T47D (cell line): Measurements from ENCODE around the gene CCDC71L.
"Not testable (repeated sequence)": the region's sequence is repeated elsewhere in the genome, so short reads cannot be mapped to it uniquely, and the experiment has no call there.

Experiments
- DNase-seq, 2 experiments: peaks; one replicate each; pipeline versions ENCODE4 v3.0.0 to v3.0.0-alpha.2; 2011 to 2012; ENCODE audit warnings: low read depth in 1 of 2, low spot score in 1 of 2
- JUND ChIP-seq: IDR thresholded peaks from 2 replicates; pipeline ENCODE4 v1.6.1; 2012; ENCODE audit warnings: low read depth
- in situ Hi-C: cut with HindIII; loops from 2 replicates; pipeline ENCODE4 v1.10.0; 2016; ENCODE audit warnings: low sequenced_read_pairs, low pct_unique_long_range_greater_than_20kb

CCDC71L gene

DNA sequence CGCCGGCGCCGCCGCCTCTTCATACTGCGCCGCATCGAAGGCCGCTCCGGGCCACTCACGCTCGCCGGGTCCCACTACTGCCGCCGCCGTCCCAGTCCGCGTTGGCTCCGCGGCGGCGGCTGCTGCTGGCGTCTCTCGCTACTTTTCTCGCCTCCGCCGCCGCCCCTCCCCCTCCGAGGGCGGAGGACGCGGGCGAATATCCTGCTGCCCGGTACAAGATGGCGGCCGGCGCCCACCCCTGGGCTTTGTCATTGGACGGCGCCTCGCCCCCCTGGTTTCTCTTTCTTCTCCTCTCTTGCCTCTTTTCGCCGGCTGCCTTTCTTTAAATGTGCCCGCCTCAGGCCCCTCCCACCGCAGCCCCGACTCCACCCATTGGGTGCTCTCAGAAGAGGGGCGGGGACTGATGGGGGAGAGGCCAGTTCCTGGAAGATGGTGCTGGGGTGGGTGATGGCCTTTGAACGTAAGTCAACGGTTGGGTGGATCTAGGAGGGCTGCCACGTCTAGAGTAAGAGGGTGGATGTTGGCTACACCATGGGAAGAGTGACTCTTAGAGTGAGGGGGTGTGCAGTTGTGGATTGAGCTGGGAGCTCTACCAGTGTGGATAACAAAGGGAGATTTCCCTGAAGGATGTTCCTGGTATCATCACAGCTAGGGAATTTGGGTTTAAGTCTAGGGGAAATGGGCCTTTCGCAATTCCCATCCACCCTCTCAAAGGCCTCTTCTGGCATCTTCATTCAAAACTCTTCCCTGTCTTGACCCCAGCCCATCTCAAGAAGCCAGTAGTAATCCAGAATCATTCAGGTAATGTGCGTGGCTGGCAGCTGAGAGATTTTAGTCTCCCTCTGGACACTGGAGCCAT is at the start of gene CCDC71L:
Gene CCDC71L (minus strand): TSS at position 297 of the 859 bp plus-strand sequence. CDS start 262 bp downstream, at position 35.
- TF ChIP-seq JUND, result no peak
- in situ Hi-C loops, result no loop called here
- peak; percentile 84 to 94 for DNase-seq

DNA sequence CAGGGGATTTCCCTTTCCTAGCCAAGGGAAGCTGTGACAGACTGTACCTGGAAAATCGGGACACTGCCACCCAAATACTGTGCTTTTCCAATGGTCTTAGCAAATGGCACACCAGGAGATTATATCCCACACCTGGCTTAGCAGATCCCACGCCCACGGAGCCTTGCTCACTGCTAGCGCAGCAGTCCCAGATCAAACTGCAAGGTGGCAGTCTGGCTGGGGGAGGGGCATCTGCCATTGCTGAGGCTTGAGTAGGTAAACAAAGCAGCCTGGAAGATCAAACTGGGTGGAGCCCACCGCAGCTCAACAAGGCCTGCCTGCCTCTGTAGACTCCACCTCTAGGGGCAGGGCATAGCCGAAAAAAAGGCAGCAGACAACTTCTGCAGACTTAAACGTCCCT is 48.6 kb upstream of the CCDC71L start:
- DNase-seq, in situ Hi-C loops: not testable (repeated sequence)

DNA sequence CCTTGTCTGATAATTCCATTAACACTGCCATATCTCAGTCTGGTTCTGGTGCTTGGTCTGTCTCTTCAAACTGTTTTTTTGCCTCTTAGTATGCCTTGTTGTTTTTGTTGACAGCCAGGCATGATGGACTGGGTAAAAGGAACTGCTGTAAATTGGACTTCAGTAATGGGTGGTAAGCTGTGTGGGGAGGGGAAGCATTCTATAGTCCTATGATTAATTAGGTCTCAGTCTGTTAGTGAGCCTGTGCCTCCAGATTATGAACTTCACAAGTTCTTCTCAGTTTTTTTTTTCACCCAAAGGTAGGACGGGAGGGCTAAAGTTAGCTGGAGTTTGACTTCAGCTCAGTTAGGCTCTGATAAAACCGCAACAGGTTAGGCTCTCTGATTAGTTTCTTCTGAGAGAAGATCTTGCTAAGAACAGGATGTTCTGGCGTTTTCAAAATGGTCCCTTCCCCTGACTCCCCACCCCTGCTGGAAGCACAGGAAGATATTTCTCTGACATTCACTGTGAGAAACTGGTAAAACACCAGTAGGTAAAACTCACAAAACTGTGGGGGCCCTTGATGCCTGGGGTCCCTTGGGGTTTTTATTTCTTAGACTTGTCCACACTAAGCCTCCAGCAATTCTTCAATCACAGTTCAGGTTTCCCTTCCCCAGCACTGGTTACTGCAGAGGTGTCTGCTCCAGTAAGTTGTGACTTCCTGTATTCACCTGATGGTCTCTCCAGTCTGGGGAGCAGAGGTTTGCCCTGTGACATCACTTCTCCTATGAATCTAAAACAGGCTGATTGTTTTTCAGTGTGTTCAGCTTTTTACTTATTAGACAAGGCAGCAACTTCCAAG is 43.3 kb upstream of the CCDC71L start:
- no peak for DNase-seq
- TF ChIP-seq JUND, result no peak
- in situ Hi-C loops, result no loop called here

DNA sequence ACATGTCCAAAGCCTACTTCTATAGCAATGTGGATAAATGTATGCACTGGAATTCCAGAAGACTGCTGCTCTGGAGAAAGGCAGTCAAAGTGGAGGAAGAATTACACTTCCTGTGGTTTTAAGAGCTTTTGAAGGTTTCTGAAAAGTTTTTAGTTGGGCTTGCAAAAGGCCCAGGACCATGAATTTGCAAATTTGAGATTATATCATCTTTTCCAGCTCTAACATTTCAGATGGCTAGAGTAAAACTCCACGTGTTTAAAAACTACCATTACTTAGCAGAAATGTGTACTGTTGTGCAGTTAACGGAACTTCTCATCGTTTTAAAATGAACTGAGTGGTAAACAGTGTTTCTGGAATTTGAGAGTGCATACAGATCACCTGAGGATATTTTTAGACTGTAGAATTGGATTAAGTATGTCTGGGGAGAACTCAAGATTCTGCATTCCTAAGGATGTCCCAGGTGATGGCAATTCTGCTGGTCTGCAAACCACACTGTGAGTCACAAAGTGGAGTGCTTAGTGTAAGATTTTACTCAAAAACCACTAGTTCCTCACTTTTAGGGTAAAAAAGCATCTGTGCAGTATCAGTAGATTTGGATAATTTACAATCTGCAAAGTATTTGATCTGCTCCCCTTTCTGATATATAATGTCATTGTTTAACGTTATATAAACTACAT is 32.9 kb upstream of the CCDC71L start:
- no peak for TF ChIP-seq JUND
- no peak for DNase-seq
- in situ Hi-C loops, result no loop called here

DNA sequence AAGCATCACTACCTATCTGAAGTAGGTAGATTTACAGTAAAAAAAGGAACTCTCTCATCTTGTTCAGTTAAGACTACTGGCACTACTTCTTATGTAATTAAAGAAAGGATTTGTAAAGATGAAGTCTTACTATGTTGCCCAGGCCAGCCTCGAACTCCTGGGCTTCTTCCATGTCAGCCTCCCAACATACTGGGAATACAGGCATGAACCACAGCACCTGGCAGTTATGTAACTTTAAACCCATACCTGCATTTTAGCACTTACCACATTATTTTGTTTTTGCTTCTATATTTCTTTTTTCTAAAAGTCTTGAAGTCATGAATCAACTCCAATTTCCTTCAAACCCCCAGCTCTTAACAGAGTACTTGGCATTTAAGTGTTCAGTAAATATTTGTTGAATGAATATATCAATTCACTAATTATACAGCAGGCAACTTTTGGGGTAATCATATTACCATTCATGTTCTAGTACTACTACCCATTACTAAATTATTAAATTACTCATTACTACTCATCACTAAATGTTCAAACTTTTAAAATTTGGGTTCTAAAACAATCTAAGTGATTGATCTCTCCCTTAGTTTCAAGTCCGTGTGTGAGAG is 31.6 kb upstream of the CCDC71L start:
- TF ChIP-seq JUND, result no peak
- no peak for DNase-seq
- in situ Hi-C loops, result no loop called here

DNA sequence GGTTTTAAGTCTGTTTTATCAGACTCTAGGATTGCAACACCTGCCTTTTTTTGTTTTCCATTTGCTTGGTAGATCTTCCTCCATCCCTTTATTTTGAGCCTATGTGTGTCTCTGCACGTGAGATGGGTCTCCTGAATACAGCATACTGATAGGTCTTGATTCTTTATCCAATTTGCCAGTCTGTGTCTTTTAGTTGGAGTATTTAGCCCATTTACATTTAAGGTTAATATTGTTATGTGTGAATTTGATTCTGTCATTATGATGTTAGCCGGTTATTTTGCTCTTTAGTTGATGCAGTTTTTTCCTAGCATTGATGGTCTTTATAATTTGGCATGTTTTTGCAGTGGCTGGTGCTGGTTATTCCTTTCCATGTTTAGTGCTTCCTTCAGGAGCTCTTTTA is 27.2 kb upstream of the CCDC71L start:
- DNase-seq, in situ Hi-C loops: not testable (repeated sequence)

DNA sequence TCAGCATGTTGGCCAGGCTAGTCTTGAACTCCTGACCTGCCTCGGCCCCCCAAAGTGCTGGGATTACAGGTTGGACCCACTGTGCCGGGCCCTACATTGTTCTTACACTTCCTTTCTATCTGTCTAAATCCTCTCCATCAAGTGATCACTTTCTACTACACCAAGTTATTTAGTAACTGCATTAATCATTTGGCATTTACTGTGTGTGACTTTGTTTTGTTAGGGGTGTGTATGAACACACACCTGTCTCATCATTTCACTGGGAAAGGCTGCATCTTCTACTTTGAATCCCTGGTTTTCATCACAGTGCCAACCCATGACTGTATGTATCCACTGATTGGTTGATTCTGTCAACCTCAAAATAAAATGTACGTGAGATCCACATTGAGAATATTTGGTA is 23.0 kb upstream of the CCDC71L start:
- in situ Hi-C loops, result no loop called here
- TF ChIP-seq JUND, result no peak
- DNase-seq, result no peak

DNA sequence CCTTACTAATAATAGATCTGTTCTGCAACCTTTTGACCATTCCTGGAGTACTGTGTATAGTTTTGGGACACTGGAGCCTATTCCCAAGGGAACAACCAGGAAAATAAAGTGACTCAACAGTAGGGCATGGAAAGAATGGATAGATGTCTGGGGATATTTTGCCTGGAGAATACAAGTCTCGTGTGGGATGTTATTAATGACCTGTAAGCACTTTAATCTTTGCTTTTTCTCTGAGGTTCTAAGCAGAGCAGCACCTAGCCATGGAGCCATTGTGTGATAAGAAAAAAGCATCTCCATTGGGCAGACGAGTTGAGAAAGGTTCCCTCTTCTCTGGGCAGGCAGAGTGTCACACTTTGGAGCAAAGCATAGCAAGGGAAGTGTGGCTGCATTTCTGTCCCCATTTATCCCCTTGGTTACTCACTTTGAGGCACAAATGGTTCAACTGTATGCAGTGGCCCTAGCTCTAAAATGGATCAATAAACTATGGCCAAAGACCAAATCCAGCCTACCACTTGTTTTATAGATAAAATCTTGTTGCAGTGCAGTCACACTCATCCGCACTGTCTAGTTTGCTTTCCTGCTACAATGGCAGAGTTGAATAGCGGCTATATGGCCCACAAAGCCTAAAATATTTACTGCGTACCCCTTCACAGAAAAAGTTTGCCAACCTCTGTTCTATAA is 21.0 kb upstream of the CCDC71L start:
- no peak for TF ChIP-seq JUND
- in situ Hi-C loops, result no loop called here
- no peak for DNase-seq

DNA sequence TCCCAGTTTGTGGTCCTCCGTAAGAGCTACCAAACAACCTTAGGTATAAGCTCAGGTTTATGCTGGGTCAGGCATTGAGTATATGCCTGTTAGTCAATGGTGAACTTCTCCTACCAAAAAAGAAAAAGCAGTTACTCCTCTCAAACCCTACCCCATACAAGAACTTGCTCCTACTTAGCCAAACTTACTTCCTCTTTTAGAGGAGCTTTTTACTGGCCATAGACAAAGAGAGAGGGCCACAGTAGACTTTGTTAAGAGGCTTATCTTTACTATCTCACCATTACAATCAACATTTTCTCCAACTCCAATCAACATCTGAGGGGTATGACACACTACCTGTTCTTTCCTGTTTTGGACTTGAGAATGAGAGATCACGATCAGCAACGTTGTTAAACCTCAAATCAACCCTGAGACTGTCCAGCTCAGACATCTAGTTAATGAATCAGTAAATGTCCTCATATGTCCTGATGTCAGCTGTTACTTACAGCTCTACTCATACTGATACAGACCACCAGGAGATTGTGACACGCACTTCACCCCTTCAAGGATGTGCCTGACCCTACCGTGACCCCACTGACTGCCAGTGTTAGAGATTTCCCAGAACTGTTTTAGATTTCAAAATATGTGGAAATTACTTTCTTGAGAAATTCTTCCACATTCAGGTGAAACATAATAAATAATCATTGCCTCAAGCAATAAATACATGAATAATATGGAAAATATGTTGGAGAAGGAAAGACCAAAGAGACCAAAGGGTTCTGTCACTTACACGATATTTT is 18.4 kb upstream of the CCDC71L start:
- DNase-seq, result no peak
- in situ Hi-C loops, result no loop called here
- no peak for TF ChIP-seq JUND

DNA sequence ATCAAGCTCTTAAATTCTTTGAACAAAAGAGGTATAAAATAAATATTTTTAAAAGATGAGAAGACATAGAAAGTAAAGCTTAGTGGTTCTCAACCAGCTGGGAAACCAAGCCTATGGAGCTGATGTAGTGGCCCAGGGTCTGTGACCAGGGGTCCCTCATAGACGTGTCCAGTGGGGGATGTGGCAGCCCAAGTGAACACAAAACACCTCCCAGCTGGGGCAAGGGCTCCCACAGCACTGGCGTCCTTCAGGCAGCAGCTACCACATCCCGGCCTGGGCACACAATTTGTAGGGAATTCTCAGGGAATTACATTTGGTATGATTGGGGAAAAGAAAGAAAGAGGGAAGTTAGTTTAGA is 17.8 kb upstream of the CCDC71L start:
- in situ Hi-C loops, result no loop called here
- DNase-seq, result no peak
- TF ChIP-seq JUND, result no peak

DNA sequence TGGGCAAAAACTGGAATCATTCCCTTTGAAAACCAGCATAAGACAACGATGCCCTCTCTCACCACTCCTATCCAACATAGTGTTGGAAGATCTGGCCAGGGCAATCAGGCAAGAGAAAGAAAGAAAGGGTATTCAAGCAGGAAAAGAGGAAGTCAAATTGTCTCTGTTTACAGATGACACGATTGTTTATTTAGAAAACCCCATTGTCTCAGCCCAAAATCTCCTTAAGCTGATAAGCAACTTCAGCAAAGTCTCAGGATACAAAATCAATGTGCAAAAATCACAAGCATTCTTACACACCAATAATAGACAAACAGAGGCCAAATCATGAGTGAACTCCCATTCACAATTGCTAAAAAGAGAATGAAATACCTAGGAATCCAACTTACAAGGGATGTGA is 15.5 kb upstream of the CCDC71L start:
- in situ Hi-C loops, DNase-seq: not testable (repeated sequence)

DNA sequence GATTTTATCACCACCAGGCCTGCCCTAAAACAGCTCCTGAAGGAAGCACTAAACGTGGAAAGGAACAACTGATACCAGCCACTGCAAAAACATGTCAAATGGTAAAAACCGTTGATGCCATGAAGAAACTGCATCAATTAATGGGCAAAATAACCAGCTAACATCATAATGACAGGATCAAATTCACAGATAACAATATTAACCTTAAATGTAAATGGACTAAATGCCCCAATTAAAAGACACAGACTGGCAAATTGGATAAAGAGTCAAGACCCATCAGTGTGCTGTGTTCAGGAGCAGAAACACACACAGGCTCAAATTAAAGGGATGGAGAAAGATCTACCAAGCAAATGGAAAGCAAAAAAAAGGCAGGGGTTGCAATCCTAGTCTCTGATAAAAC is 12.7 kb upstream of the CCDC71L start:
- DNase-seq, in situ Hi-C loops: not testable (repeated sequence)

DNA sequence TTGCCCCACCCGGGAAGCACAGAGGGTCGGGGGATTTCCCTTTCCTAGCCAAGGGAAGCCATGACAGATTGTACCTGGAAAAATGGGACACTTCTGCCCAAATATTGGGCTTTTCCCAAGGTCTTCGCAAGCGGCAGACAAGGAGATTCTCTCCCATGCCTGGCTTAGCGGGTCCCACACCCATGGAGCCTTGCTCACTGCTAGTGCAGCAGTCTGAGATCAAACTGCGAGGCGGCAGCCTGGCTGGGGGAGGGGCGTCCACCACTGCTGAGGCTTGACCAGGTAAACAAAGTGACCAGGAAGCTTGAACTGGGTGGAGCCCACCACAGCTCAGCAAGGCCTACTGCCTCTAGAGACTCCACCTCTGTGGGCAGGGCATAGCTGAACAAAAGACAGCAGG is 11.0 kb upstream of the CCDC71L start:
- DNase-seq, in situ Hi-C loops: not testable (repeated sequence)
